Cardiac muscle cell (in vitro differentiated cells and primary cell): ENCODE data around the gene SP7. TPM values are rescaled to one million over a fixed set of nuclear protein-coding genes. Genes with fewer than 3 reads are reported as not detected.

ENCODE experiments used
- DNase-seq, 2 donors: peaks; one replicate each; pipeline versions ENCODE4 v3.0.0 to v3.0.0-alpha.2; 2010 to 2017; ENCODE audit warnings: low read depth in 1 of 2, low spot score in 1 of 2
- H3K27ac ChIP-seq: fragments of 200-600 bp; sonication (generic); 2 replicates; pipeline ENCODE4 v1.5.1; 2016
- H3K27me3 ChIP-seq: fragments of 200-600 bp; sonication (generic); 2 replicates; pipeline ENCODE4 v1.6.0; 2016; ENCODE audit warnings: control low read depth
- H3K36me3 ChIP-seq: fragments of 200-600 bp; sonication (generic); 2 replicates; pipeline ENCODE4 v1.5.1; 2016; ENCODE audit warnings: control low read depth
- H3K4me1 ChIP-seq: fragments of 200-600 bp; sonication (generic); 2 replicates; pipeline ENCODE4 v1.8.1; 2017; ENCODE audit warnings: low read depth, mild to moderate bottlenecking, mixed run types
- H3K4me3 ChIP-seq: fragments of 200-600 bp; sonication (generic); 2 replicates; pipeline ENCODE4 v1.5.1; 2016; ENCODE audit warnings: mild to moderate bottlenecking
- H3K9me3 ChIP-seq: fragments of 200-600 bp; sonication (generic); 2 replicates; pipeline ENCODE4 v1.5.1; 2017; ENCODE audit warnings: low read depth, mild to moderate bottlenecking, control low read depth
- CTCF ChIP-seq: IDR thresholded peaks from 2 replicates; pipeline ENCODE4 v1.5.1; 2012; ENCODE audit warnings: low read depth, mild to moderate bottlenecking, low read length
- polyA plus RNA-seq: library from polyadenylated mRNA; unstranded; fragments of >200 nt; fragmentation: Nextera tagmentation; extraction: Ambion mirVana; gene quantifications from 2 replicates; pipeline ENCODE4 v1.2.1, GENCODE V29; 2016
- total RNA-seq: library from RNA; depleted of rRNA; stranded (reverse); fragments of >200 nt; gene quantifications from 2 replicates; pipeline ENCODE4 v1.2.3, GENCODE V29; 2016

SP7 gene
- total RNA-seq (0.14 and 0.39 TPM in 2 replicates), polyA plus RNA-seq (0.45 TPM in 1 of 2 replicates, not detected in the other)

- Histone ChIP-seq H3K36me3 (no peaks in the 10 kb centered on the region), H3K27ac (no peak within 1 kb of the TSS), H3K4me3 (no peak within 1 kb of the TSS), H3K4me1 (peaks cover 17% of the 10 kb centered on the region), H3K9me3 (no peaks in the 10 kb centered on the region), H3K27me3 (no peaks in the 10 kb centered on the region)
- DNase-seq, result no peak
- TF ChIP-seq CTCF, result no peak
Observed at GRCh38 chr12:53336181-53336681, at the start of gene SP7. Gene SP7 (minus strand): TSS chr12:53336354. CDS start chr12:53335646, 708 bp downstream.

GRCh38 chr12:53383258-53383657 lies 47.1 kb upstream of the SP7 start:
- no peak for DNase-seq
- Histone ChIP-seq H3K4me3 (no peak overlapping the region), H3K9me3 (no peaks in the 10 kb centered on the region), H3K27me3 (no peaks in the 10 kb centered on the region), H3K36me3 (peaks cover 16% of the 10 kb centered on the region), H3K27ac (peak overlapping the region; percentile 7), H3K4me1 (peaks cover 24% of the 10 kb centered on the region)
- no peak for TF ChIP-seq CTCF

- H3K4me1 ChIP-seq, result peaks cover 24% of the 10 kb centered on the region
- TF ChIP-seq CTCF, result peak; percentile 52
- H3K4me3 ChIP-seq, result peak overlapping the region; percentile 69
- DNase-seq, result peak; percentile 37 to 80
- peak overlapping the region; percentile 99 for H3K27ac ChIP-seq
- peaks cover 16% of the 10 kb centered on the region for H3K36me3 ChIP-seq
- no peaks in the 10 kb centered on the region for H3K27me3 ChIP-seq
- no peaks in the 10 kb centered on the region for H3K9me3 ChIP-seq
Observed at GRCh38 chr12:53381731-53382630, 45.8 kb upstream of the SP7 start.

- H3K27ac ChIP-seq, result peak overlapping the region; percentile 99
- no peaks in the 10 kb centered on the region for H3K27me3 ChIP-seq
- H3K4me3 ChIP-seq, result peak overlapping the region; percentile 69
- peak in 1 of 2 donors; percentile 63 for DNase-seq
- H3K4me1 ChIP-seq, result peaks cover 24% of the 10 kb centered on the region
- no peak for TF ChIP-seq CTCF
- H3K9me3 ChIP-seq, result no peaks in the 10 kb centered on the region
- H3K36me3 ChIP-seq, result peaks cover 16% of the 10 kb centered on the region
Observed at GRCh38 chr12:53380794-53381730, 44.9 kb upstream of the SP7 start.

GRCh38 chr12:53380104-53380793 lies 44.1 kb upstream of the SP7 start, which contains the start of gene SP1:
Gene SP1 (plus strand): TSS chr12:53380176. CDS start chr12:53380292, 116 bp downstream.
- Histone ChIP-seq H3K27me3 (no peaks in the 10 kb centered on the region), H3K4me3 (peak within 1 kb of the TSS; percentile 69), H3K4me1 (peaks cover 19% of the 10 kb centered on the region), H3K36me3 (peaks cover 16% of the 10 kb centered on the region), H3K27ac (peak within 1 kb of the TSS; percentile 99), H3K9me3 (no peaks in the 10 kb centered on the region)
- TF ChIP-seq CTCF, result no peak
- peak; percentile 94 to 98 for DNase-seq
